Thoracic aorta (tissue), 2 donors: ENCODE measurements around the gene KIF11. TPM values are rescaled to one million over a fixed set of nuclear protein-coding genes. Genes with fewer than 3 reads are reported as not detected.

Experiments used
- ATAC-seq: fragments of 150-250 bp; one replicate; pipeline ENCODE4 v1.8.0; 2017; ENCODE audit warnings: low read depth; ENCODE audit not compliant: insufficient number of reproducible peaks, low FRiP score
- DNase-seq: peaks from one replicate; pipeline ENCODE4 v3.0.0-alpha.2; 2020; ENCODE audit warnings: low spot score
- H3K27ac ChIP-seq, 2 donors: fragments of 200-600 bp; sonication (generic); 1 replicate in 1 of 2; 2 replicates in 1 of 2; pipeline ENCODE4 v1.5.1; 2016; ENCODE audit warnings: mild to moderate bottlenecking in 2 of 2, moderate library complexity in 2 of 2
- H3K27me3 ChIP-seq: fragments of 200-600 bp; sonication (generic); replicated peaks from 2 replicates; pipeline ENCODE4 v1.6.0; 2016; ENCODE audit warnings: mild to moderate bottlenecking; ENCODE audit not compliant: insufficient read depth
- H3K36me3 ChIP-seq: fragments of 200-600 bp; sonication (generic); one replicate; pipeline ENCODE4 v1.5.1; 2016
- H3K4me1 ChIP-seq, 2 donors: fragments of 200-600 bp; sonication (generic); 1 replicate in 1 of 2; 2 replicates in 1 of 2; pipeline versions ENCODE4 v1.5.1 to v1.6.0; 2016; ENCODE audit warnings: low read depth in 2 of 2, mild to moderate bottlenecking in 1 of 2; ENCODE audit not compliant: control insufficient read depth in 1 of 2
- H3K4me3 ChIP-seq: fragments of 200-600 bp; sonication (generic); 2 replicates; pipeline ENCODE4 v1.5.1; 2016; ENCODE audit warnings: mild to moderate bottlenecking
- H3K9me3 ChIP-seq: fragments of 200-600 bp; sonication (generic); 2 replicates; pipeline ENCODE4 v1.5.1; 2016
- total RNA-seq, 2 donors: library from RNA; depleted of rRNA; stranded (reverse); fragments of >200 nt; gene quantifications; one replicate each; pipeline versions ENCODE4 v1.1.0 to v1.2.3, GENCODE V29; 2016
- TF ChIP-seq, protein P1 (sequence below): fragments of 200-600 bp; sonication (generic); IDR thresholded peaks from one replicate; pipeline ENCODE4 v1.5.1; 2019; ENCODE audit warnings: antibody characterized with exemption

KIF11 gene
- total RNA-seq, 2 donors from 2014 or later, result 0.81 to 1.9 TPM

DNA sequence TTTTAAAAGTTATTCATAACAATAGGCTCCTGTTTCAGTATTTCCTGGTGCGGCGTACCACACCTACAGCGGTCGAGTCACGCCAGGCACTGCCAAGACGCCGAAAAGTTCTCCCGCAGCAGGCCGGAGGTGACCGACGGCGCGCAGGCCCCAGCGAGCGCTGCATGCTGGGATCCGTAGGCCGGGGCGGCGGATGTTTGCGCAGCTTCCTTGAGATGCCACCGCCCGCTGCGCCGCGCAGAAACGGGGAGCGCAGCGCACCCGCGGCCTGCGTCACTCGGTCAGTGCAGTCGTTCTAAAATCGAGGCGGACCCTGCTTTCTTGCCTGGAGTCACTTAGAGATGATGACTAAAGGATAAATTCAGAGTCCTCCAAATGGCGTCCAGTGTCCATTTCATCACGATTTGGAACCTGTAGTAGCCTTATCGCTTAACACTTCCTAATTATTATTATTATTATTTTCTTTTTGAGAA is 1.3 kb upstream of the KIF11 start:
- TF ChIP-seq, protein P1, sequence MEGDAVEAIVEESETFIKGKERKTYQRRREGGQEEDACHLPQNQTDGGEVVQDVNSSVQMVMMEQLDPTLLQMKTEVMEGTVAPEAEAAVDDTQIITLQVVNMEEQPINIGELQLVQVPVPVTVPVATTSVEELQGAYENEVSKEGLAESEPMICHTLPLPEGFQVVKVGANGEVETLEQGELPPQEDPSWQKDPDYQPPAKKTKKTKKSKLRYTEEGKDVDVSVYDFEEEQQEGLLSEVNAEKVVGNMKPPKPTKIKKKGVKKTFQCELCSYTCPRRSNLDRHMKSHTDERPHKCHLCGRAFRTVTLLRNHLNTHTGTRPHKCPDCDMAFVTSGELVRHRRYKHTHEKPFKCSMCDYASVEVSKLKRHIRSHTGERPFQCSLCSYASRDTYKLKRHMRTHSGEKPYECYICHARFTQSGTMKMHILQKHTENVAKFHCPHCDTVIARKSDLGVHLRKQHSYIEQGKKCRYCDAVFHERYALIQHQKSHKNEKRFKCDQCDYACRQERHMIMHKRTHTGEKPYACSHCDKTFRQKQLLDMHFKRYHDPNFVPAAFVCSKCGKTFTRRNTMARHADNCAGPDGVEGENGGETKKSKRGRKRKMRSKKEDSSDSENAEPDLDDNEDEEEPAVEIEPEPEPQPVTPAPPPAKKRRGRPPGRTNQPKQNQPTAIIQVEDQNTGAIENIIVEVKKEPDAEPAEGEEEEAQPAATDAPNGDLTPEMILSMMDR, result peak; percentile 7
- H3K27ac ChIP-seq, result peak overlapping the region; percentile 95 to 96
- peak overlapping the region; percentile 76 for H3K4me3 ChIP-seq
- no peaks in the 10 kb centered on the region for H3K27me3 ChIP-seq
- H3K4me1 ChIP-seq, result peaks cover 0 to 13% of the 10 kb centered on the region in 2 donors
- H3K36me3 ChIP-seq, result no peaks in the 10 kb centered on the region
- no peaks in the 10 kb centered on the region for H3K9me3 ChIP-seq
- peak; percentile 72 for DNase-seq
- ATAC-seq, result peak; percentile 70

DNA sequence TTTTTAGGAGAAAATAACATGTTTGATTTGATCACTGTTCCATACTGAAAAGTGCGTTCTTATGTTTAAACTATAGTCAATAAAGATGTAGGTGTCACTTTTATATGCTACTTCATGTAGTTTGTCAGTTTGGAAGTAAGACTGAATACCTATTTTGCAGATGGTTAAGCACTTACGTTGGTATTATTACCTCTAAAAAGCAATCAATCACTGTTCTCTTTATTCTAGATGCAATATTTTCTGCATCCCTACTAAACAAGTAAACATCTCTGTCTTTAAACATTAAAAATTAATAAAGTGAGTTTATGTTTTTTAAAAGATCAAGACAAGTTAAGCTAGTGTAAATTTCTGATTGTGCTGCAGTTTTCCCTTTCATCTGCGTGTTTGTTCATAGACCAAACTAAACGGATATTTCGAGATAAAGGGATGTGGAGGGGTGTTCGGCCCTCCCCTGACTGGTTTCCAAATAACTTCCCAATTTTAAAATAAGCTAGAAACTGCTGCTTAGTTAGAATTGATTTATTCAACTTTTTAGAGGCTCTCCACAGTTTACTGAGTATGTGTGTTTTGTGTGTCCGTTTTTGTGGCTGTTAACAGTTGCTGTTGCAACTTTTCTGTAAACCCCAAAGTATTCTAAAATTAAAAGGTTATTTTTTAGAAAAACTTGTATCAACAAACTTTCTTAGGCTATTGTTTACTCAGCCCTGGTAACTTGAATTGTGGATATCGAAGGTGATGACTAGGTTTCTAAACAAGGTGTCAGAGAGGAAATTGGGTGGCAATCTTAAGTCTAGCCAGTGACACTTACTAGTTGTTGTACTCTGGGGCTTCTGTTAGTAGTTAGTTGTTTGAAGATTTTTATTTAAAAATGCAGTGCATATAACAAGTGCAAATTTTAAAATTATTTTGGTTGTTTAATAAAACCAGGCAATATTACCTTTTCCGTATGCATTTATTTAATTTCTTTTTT is 974 bp downstream of the KIF11 start:
- H3K4me3 ChIP-seq, result peak overlapping the region; percentile 76
- peaks cover 0 to 13% of the 10 kb centered on the region in 2 donors for H3K4me1 ChIP-seq
- ATAC-seq (no peak), DNase-seq (no peak)
- H3K27me3 ChIP-seq, result no peaks in the 10 kb centered on the region
- H3K27ac ChIP-seq, result no peak overlapping the region
- no peaks in the 10 kb centered on the region for H3K9me3 ChIP-seq
- TF ChIP-seq, protein P1, result no peak
- H3K36me3 ChIP-seq, result no peaks in the 10 kb centered on the region

DNA sequence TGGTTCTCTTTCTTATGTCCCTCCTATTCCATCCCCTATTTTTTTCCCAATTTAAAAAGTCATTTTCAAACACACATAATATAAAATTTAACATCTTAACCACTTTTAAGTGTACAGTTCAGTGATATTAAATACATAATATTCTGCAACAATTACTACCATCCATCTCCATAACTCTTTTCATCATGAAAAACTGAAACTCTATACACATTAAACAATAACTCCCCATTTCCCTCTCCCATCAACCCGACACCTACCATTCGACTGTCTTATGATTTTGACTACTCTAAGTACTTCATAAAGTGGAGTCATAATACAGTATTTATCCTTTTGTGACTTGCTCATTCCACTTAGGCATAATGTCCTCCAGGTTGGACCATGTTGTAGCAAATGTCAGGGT is 2.6 kb downstream of the KIF11 start:
- no peak for DNase-seq
- TF ChIP-seq, protein P1, result no peak
- no peak for ATAC-seq
- Histone ChIP-seq H3K27me3 (no peaks in the 10 kb centered on the region), H3K9me3 (no peaks in the 10 kb centered on the region), H3K4me3 (no peak overlapping the region), H3K36me3 (no peaks in the 10 kb centered on the region), H3K27ac (no peak overlapping the region), H3K4me1 (peaks cover 0 to 13% of the 10 kb centered on the region in 2 donors)

DNA sequence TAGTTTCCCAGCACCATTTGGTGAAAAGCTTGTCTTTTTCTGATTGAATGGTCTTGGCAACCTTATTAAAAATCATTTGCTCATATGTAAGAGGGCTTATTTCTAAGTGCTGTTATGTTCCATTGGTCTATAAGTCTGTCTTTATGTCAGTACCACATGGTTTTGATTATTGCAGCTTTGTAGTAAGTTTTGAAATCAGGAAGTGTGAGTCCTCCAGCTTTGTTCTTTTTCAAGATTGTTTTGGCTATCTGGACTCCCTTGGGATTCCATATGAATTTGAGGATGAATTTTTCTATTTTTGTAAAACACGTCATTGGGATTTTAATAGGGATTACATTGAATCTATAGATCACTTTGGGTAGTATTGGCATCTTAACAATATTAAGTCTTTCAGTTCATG is 5.4 kb downstream of the KIF11 start:
- TF ChIP-seq, protein P1, result no peak
- Histone ChIP-seq H3K9me3 (no peaks in the 10 kb centered on the region), H3K27ac (no peak overlapping the region), H3K36me3 (no peaks in the 10 kb centered on the region), H3K27me3 (no peaks in the 10 kb centered on the region), H3K4me3 (no peak overlapping the region), H3K4me1 (peaks cover 0 to 3% of the 10 kb centered on the region in 2 donors)
- no peak for DNase-seq
- ATAC-seq, result no peak

DNA sequence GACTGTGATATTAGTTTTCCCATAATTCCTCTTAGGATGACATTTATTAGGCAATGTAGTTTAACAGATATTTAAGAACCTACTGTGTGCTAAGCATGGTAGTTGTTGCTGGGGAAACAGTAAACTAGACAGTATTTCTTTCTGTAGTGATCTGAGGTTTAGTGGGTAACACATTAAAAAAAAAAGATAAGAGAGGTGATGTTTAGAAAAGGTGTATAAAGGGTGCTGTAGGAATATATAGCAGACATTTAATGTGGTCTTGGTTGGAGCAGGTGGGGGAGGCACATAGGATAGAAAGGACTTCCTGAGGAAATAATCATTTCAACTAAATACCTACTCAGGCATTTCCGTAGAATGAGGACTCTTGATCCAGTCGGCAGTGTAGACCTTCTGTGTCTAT is 11.9 kb downstream of the KIF11 start:
- TF ChIP-seq, protein P1, result no peak
- DNase-seq (no peak), ATAC-seq (no peak)
- no peaks in the 10 kb centered on the region for H3K9me3 ChIP-seq
- no peaks in the 10 kb centered on the region for H3K36me3 ChIP-seq
- H3K27ac ChIP-seq, result no peak overlapping the region
- H3K4me3 ChIP-seq, result no peak overlapping the region
- no peaks in the 10 kb centered on the region for H3K27me3 ChIP-seq
- H3K4me1 ChIP-seq, result no peaks in the 10 kb centered on the region
